Skin of body (tissue), 2 donors: ENCODE measurements around the gene BAG1. TPM values are rescaled to one million over a fixed set of nuclear protein-coding genes. Genes with fewer than 3 reads are reported as not detected.

Experiments
- DNase-seq: peaks from one replicate; lab custom pipeline; 2025; lab: John Stamatoyannopoulos, UW
- total RNA-seq: library from RNA; depleted of rRNA; stranded (reverse); fragments of >200 nt; gene quantifications from one replicate; pipeline ENCODE4 v1.2.3, GENCODE V29; 2014

Gene BAG1
- total RNA-seq, 1 donor from 2014 or later, result 64.7 TPM

- DNase-seq, result no peak
Observed at GRCh38 chr9:33211695-33212393, 52.7 kb downstream of the BAG1 start.

GRCh38 chr9:33210006-33210715 lies 54.3 kb downstream of the BAG1 start:
- DNase-seq, result no peak

GRCh38 chr9:33209394-33209793 lies 55.1 kb downstream of the BAG1 start:
- DNase-seq, result no peak

GRCh38 chr9:33202552-33203201 lies 61.8 kb downstream of the BAG1 start:
- peak; percentile 33 for DNase-seq

Other genes starting within 250 kb of the BAG1 start
- 66.0 TPM for gene DNAJA1, start 239.4 kb downstream of the BAG1 start, total RNA-seq
- 25.7 TPM for gene SMU1, start 188.0 kb downstream of the BAG1 start, total RNA-seq
- gene B4GALT1, start 97.4 kb downstream of the BAG1 start, total RNA-seq, result 30.8 TPM
- gene SPINK4, start 24.5 kb downstream of the BAG1 start, total RNA-seq, result not detected
- 53.4 TPM for gene CHMP5, start 341 bp upstream of the BAG1 start, total RNA-seq
- 29.0 TPM for gene NFX1, start 25.8 kb upstream of the BAG1 start, total RNA-seq
- 37.0 TPM for gene AQP7, start 137.9 kb upstream of the BAG1 start, total RNA-seq
- gene AQP3, start 182.9 kb upstream of the BAG1 start, total RNA-seq, result 169 TPM
- gene NOL6, start 209.2 kb upstream of the BAG1 start, total RNA-seq, result 21.2 TPM